Measurements from ENCODE around the gene SCYL2.
"Not testable (repeated sequence)": the region's sequence is repeated elsewhere in the genome, so short reads cannot be mapped to it uniquely, and the experiment has no call there.

GRCh38 chr12:100308138-100308537 is 41.2 kb downstream of the SCYL2 start:
- not testable (repeated sequence) for TF ChIP-seq CTCF (IDR thresholded peaks at IDR 0.05); POLR2A (IDR thresholded peaks at IDR 0.05; ENCODE audit: low read depth); POLR2AphosphoS5 (IDR thresholded peaks at IDR 0.05)

All from esophagus muscularis mucosa (tissue), 3 donors.